Muscle of arm (tissue), 12 donors: Measurements from ENCODE around the gene SLC38A8. TPM values are rescaled to one million over a fixed set of nuclear protein-coding genes. Genes with fewer than 3 reads are reported as not detected.

Experiments used
- DNase-seq: peaks from one replicate; pipeline ENCODE4 v3.0.0-alpha.2; 2013
- polyA plus RNA-seq, 12 donors: library from polyadenylated mRNA; unstranded; fragments of 120-200 nt; gene quantifications; one replicate each; pipeline ENCODE4 v1.2.1, GENCODE V29; 2013; ENCODE audit not compliant: insufficient read length in 12 of 12

The SLC38A8 gene
- polyA plus RNA-seq, 12 donors, result not detected

GRCh38 chr16:83971165-83972130, 71.1 kb downstream of the SLC38A8 start:
- no peak for DNase-seq

GRCh38 chr16:83970430-83970815, 72.2 kb downstream of the SLC38A8 start:
- DNase-seq, result no peak

GRCh38 chr16:83969771-83970429, 72.7 kb downstream of the SLC38A8 start:
- DNase-seq, result no peak

GRCh38 chr16:83968891-83969649, 73.5 kb downstream of the SLC38A8 start:
- DNase-seq, result no peak

- DNase-seq, result no peak
Observed at GRCh38 chr16:83968306-83968851, 74.2 kb downstream of the SLC38A8 start.

GRCh38 chr16:83967838-83968305, 74.7 kb downstream of the SLC38A8 start, which contains the start of gene NECAB2:
Gene NECAB2 (plus strand): TSS chr16:83968244. CDS start chr16:83968649, 405 bp downstream.
- no peak for DNase-seq

- DNase-seq, result no peak
Observed at GRCh38 chr16:83967091-83967490, 75.5 kb downstream of the SLC38A8 start.

- DNase-seq, result no peak
Observed at GRCh38 chr16:83966153-83966696, 76.4 kb downstream of the SLC38A8 start.

- no peak for DNase-seq
Observed at GRCh38 chr16:83965444-83966152, 77.0 kb downstream of the SLC38A8 start.

- no peak for DNase-seq
Observed at GRCh38 chr16:83964684-83965443, 77.7 kb downstream of the SLC38A8 start.

- DNase-seq, result no peak
Observed at GRCh38 chr16:83963277-83964119, 79.1 kb downstream of the SLC38A8 start.

GRCh38 chr16:83961591-83961990, 81.0 kb downstream of the SLC38A8 start:
- DNase-seq, result no peak

- no peak for DNase-seq
Observed at GRCh38 chr16:83960521-83961249, 81.9 kb downstream of the SLC38A8 start.

Other genes starting within 250 kb of the SLC38A8 start
- 100 to 1,000 TPM in 11 of 12 donors, not detected in 1; 101 to 149 (median 124) TPM for gene HSBP1, start 234.8 kb downstream of the SLC38A8 start, polyA plus RNA-seq
- 1 to 10 TPM in 11 of 12 donors, not detected in 1; 2.7 to 8.5 (median 3.7) TPM for gene MLYCD, start 143.7 kb downstream of the SLC38A8 start, polyA plus RNA-seq
- 1 to 10 TPM in 1 of 12 donors, under 1 TPM in 9, not detected in 2; 0.12 to 1.1 (median 0.38) TPM for gene OSGIN1, start 89.6 kb downstream of the SLC38A8 start, polyA plus RNA-seq
- gene NECAB2, start 74.6 kb downstream of the SLC38A8 start, polyA plus RNA-seq, result 1 to 10 TPM in 1 of 12 donors, under 1 TPM in 8, not detected in 3; 0.27 to 1.4 (median 0.51) TPM
- 10 to 100 TPM in 11 of 12 donors, not detected in 1; 60.7 to 92.3 (median 69.3) TPM for gene MBTPS1, start 74.1 kb upstream of the SLC38A8 start, polyA plus RNA-seq
- gene HSDL1, start 102.4 kb upstream of the SLC38A8 start, polyA plus RNA-seq, result 10 to 100 TPM in 11 of 12 donors, not detected in 1; 14.2 to 21.3 (median 19.5) TPM
- under 1 TPM in 10 of 12 donors, not detected in 2; 0.13 to 0.70 (median 0.33) TPM for gene DNAAF1, start 102.5 kb upstream of the SLC38A8 start, polyA plus RNA-seq
- gene TAF1C, start 144.3 kb upstream of the SLC38A8 start, polyA plus RNA-seq, result 10 to 100 TPM in 11 of 12 donors, not detected in 1; 18.2 to 43.1 (median 25.1) TPM
- 1 to 10 TPM in 4 of 12 donors, under 1 TPM in 5, not detected in 3; 0.37 to 2.4 (median 0.88) TPM for gene ADAD2, start 148.4 kb upstream of the SLC38A8 start, polyA plus RNA-seq
- gene KCNG4, start 197.2 kb upstream of the SLC38A8 start, polyA plus RNA-seq, result under 1 TPM in 7 of 12 donors, not detected in 5; 0.04 to 0.10 (median 0.05) TPM